Upper lobe of left lung (tissue), 4 donors: ENCODE results near the gene ASTN2.

Experiments used
- EP300 ChIP-seq, 4 donors: sonication (generic); formaldehyde crosslinking; IDR thresholded peaks; one replicate each; pipeline ENCODE4 v1.5.1; 2017; ENCODE audit warnings: antibody characterized with exemption in 4 of 4, control low read depth in 2 of 4
- POLR2A ChIP-seq, 4 donors: fragments of 450-650 bp; IDR thresholded peaks; one replicate each; pipeline ENCODE4 v1.5.1; 2016 to 2017; ENCODE audit warnings: antibody characterized with exemption in 4 of 4, mild to moderate bottlenecking in 2 of 4
- TF ChIP-seq, protein P1 (sequence below), 6 experiments: fragments of 450-650 bp in 4 of 6; fragments of 200-600 bp in 2 of 6; sonication (generic) in 2 of 6; IDR thresholded peaks; one replicate each; pipeline ENCODE4 v1.5.1; 2016 to 2019; ENCODE audit warnings: antibody characterized with exemption in 6 of 6

DNA sequence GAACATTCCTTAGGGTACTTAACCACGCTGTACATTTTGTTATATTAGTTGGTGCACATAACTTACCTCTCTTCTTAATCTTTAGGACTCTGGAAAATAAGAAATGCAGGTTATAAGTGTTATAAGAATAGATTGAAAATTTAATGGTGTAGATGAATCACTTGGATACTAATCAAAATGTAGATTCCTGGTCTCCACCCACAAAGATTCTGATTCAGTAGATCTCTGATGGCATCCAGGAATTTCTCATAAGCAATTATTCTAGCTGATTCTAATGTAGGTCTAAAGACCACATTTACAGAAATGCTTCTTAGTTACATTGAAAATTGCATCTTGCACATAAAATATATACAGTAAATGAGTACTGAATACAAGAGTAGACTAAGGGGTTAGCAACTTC lies 38.9 kb upstream of the ASTN2 start:
- TF ChIP-seq, protein P1, sequence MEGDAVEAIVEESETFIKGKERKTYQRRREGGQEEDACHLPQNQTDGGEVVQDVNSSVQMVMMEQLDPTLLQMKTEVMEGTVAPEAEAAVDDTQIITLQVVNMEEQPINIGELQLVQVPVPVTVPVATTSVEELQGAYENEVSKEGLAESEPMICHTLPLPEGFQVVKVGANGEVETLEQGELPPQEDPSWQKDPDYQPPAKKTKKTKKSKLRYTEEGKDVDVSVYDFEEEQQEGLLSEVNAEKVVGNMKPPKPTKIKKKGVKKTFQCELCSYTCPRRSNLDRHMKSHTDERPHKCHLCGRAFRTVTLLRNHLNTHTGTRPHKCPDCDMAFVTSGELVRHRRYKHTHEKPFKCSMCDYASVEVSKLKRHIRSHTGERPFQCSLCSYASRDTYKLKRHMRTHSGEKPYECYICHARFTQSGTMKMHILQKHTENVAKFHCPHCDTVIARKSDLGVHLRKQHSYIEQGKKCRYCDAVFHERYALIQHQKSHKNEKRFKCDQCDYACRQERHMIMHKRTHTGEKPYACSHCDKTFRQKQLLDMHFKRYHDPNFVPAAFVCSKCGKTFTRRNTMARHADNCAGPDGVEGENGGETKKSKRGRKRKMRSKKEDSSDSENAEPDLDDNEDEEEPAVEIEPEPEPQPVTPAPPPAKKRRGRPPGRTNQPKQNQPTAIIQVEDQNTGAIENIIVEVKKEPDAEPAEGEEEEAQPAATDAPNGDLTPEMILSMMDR (IDR thresholded peaks at IDR 0.05) = no peak
- TF ChIP-seq EP300 (IDR thresholded peaks at IDR 0.05) (no peak), POLR2A (IDR thresholded peaks at IDR 0.05) (no peak)
